Stimulated activated CD8-positive, alpha-beta memory T cell treated with anti-CD3 and anti-CD28 coated beads, Interleukin-4, amount 100 ng/mL, for 4 hours (primary cell): ENCODE data around the gene RABIF.
"Not testable (repeated sequence)": the region's sequence is repeated elsewhere in the genome, so short reads cannot be mapped to it uniquely, and the experiment has no call there.

Experiments
- DNase-seq, 2 donors: peaks; one replicate each; pipeline ENCODE4 v3.0.0-alpha.2; 2020; ENCODE audit warnings: low read depth in 2 of 2, low spot score in 1 of 2

Gene RABIF

DNA sequence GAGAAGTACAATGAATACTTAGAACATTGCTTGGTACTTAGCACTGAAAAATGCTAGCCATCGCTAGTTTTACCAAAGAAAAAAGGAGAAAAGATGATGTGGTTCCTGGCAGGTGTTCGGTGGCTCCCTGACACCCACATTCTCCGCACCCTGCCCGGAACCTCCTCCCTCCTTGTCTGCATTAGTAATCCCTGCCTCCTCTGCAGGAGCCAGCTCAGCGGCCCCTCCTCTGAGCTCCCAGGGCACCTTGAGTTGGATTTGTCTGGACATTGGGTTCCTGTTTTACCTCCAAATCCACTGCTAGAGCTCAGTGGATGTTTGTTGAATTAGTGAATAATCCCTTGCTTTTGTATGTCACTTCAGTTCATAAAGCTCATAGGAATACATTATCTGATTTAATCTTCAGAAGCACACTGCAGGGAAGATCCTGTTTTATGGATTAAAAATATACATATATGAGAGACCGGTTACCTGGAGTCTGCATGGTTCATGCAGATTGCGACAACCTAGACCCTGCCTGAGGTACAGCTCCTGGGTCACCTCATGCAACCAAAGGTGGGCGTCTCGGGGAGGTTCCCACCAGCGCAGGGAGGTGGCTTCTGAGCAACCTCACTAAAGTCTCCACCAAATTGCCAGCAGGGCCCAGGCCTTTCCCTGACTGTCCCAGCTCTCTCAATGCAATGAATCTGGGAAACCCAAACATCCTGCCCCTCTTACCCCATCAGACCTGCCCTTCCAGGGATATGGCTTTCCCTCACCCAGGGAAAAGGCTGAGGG, 54.0 kb downstream of the RABIF start:
- no peak for DNase-seq

DNA sequence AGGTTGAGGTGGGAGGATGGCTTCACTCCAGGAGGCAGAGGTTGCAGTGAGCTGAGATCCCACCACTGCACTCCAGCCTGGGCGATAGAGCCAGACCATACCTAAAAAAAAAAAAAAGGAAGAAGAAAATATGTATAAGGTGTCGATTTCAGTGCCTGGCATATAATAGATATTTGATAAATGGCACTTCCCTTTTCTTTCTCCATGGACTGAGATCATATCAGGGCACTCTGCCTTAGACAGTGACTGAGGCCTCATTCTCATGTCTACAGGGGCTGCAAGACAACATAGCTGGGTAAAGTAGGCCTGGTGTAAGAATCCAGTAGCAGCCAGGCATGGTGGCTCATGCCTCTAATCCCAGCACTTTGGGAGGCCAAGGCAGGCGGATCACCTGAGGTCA, 57.0 kb downstream of the RABIF start:
- DNase-seq = no peak

DNA sequence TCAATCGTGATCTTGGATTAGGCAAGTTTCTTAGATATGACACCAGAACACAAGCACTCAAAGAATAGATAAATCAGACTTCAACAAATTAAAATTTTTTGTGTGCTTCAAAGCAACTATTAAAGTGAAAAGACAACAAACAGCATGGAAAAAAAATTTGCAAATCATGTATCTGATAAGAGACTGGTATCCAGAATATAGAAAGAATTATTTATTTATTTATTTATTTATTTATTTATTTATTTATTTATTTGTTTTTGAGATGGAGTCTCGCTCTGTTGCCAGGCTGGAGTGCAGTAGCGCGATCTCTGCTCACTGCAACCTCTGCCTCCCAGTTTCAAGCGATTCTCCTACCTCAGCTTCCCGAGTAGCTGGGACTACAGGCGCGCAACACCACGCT, 59.7 kb downstream of the RABIF start:
- DNase-seq = not testable (repeated sequence)
